ENCODE data around the gene RELT.

GRCh38 chr11:73326929-73327811, 49.0 kb upstream of the RELT start:
- no peak for TF ChIP-seq CTCF (IDR thresholded peaks at IDR 0.05; ENCODE audit: low read depth, low read length, poor library complexity, severe bottlenecking)
- no peak for TF ChIP-seq EZH2phosphoT487 (IDR thresholded peaks at IDR 0.05; ENCODE audit: borderline replicate concordance, low read length)

Data from DOHH2 (cell line).